GM12872 (cell line): ENCODE measurements around the gene PI4KB.

Source experiments
- TF ChIP-seq, protein P1 (sequence below): IDR thresholded peaks from 3 replicates; pipeline ENCODE4 v1.5.1; 2011; ENCODE audit warnings: low read depth, mild to moderate bottlenecking, low read length, moderate library complexity; ENCODE audit not compliant: insufficient read depth

The PI4KB gene

DNA sequence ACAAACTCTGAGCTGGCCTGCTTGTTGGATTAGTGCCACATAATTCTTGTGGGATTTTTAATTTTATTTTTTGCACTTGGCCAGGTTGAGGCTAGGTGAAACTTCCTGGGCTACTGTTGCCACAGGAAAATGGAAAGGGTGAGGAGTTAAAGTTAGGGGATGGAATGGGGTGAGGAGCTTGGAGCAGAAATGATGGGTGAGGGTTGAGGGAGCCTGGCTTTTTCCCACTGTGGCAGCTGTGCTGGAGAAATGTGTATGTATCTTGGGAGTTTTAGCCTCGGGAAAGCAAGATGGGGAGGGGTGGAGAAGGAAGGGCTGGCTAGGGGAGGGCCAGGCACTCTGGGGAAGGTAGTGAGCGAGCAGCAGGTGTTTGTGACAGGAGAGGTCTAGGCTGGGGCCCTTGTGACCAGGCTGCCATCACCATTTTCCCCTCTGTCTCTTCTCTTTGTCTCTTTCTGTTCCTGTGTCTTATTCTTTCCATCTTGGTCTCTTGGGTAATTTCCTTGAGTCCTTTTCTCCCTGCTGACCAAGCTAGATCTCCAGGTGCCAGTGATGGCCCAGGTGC, 43.1 kb downstream of the PI4KB start:
- TF ChIP-seq, protein P1, sequence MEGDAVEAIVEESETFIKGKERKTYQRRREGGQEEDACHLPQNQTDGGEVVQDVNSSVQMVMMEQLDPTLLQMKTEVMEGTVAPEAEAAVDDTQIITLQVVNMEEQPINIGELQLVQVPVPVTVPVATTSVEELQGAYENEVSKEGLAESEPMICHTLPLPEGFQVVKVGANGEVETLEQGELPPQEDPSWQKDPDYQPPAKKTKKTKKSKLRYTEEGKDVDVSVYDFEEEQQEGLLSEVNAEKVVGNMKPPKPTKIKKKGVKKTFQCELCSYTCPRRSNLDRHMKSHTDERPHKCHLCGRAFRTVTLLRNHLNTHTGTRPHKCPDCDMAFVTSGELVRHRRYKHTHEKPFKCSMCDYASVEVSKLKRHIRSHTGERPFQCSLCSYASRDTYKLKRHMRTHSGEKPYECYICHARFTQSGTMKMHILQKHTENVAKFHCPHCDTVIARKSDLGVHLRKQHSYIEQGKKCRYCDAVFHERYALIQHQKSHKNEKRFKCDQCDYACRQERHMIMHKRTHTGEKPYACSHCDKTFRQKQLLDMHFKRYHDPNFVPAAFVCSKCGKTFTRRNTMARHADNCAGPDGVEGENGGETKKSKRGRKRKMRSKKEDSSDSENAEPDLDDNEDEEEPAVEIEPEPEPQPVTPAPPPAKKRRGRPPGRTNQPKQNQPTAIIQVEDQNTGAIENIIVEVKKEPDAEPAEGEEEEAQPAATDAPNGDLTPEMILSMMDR = no peak

DNA sequence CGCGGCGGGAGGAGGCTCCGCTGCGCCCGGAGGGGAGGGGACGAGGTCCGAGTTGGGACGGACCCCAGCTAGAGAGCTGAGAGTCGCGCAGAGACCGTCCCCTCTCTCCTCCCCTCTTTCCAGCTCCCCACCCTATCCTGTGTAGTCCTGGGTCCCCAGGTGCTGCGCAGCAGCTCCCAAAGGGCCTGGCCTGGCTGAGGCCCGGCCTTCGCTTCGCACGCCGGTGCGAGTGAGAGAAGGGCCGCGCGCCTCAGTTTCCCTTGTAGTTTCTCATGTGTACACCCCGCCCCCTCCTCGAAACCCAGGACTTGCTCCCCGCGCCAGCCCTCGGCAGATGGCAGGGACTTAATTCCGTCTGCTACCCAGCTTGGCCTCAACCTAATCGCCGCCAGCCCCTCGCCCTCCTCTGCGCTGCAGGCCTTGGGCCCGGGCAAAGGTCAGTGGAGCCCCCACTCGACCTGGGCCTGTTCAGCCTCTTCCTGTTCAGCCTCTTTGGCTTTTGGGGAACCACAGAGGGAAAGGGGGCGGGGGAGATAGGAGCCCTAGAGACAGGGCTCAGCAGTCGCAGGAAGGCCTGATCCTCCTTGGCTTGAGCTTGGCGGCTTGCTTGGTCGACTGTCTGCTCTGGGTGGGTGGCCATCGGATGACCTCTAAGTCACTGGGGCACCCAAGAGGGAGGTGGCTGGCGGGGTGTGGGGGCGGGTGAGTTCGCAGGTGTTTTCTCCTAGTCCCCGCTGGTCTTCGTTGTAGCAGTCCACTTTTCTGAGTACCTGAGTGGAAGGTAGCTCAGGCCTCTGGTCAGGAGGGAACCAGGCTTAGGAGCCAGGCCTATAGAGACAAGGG, 44.1 kb downstream of the PI4KB start:
- TF ChIP-seq, protein P1 = no peak

DNA sequence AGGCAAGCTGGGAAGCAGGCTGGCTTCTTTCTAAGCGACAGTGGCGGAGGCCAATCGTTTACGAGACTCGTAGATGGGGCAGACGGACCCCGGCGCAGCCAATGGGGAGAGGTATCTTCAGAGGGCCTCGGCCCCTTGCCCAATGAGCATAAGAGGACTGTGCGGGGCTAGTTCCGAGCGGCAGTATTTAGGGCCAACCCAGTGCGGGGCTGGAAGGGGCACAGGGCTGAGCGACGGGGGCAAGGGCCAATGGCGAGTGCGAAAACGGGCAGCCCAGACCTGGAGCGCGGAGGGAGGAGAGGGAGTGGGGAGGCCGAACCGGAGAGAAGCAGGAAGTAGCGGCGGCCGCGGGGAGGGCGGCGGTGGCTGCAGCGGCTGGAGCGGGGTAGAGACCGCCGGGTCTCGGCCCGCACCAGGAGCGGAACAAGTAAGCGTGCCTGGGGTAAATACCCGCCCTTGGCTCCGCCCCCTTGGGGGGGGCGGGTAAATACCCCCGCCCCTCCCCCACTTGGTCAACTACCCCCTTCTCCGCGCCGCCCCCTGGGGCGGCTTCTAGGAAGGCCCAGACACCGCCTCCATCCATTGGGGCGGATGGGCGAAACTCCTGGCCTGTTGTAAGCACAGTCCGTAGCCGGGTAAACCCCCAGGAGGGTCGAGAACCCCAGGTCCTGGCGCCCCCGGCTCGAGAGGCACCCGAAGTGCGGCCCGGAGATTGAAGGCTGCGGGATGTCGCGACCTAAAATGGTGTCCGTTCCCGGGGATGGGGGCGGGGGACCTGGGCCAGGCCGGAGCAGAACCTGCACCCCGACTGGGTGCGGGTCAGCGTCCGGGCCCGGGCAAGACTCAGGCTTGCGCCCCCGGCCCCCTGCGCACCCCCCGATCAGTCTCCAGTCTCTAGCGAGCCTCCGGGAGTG, 45.0 kb downstream of the PI4KB start, which contains the start of gene ZNF687:
TSS of gene ZNF687 (plus strand) at position 331 of the 914 bp plus-strand sequence. CDS start 3,993 bp downstream, outside the sequence.
- TF ChIP-seq, protein P1 = no peak

GRCh38 chr1:151281225-151281968, 45.8 kb downstream of the PI4KB start:
- TF ChIP-seq, protein P1 = peak; percentile 24; the same call in 1 of the 3 replicates

DNA sequence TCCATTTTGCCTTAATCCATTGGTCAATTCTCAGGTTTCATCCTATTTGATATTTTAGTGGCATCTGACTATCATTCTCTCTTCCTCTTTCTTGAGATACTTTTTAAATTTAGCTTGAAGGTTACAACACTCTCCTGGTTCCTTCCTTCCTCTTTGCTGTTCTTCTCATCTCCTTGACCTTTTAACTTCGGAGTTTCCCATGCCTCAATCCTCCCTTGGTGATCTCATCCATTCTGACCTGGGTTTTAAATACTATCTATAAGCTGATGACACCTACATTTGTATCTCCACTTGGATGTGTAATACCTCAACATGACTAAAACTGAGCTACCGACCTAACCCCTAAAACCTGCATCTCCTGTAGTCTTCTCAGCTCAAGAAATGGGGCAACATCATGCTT, 50.0 kb downstream of the PI4KB start:
- TF ChIP-seq, protein P1 = no peak

DNA sequence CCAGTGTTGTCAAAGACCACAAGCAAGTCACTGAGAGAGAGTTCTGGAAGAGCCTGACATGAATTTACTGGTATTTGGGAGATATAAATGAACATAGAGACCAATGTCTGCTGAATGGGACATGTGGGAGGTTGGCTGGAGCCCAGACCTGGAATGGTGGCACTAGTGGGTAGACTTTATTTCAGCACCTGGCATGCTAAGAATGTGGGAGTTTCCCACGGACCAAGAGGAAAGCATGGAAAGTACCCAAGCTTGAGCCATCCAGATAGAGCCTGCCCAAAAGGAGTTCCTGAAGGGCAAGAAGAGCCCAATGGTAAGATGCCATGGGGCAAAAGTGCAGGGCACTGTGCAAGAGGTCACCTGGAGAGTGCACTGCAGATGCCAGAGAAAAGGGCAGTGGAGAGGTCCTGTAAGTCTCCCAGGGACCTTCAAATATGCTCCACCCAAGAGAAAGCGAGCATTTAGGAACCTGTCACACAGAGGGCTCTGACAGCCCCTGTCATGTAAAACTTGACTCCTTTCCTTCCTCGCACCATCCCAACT, 53.2 kb downstream of the PI4KB start:
- TF ChIP-seq, protein P1 = no peak
